H1 (cell line): Measurements from ENCODE around the gene SCGB1A1. TPM values are rescaled to one million over a fixed set of nuclear protein-coding genes. Genes with fewer than 3 reads are reported as not detected.

Experiments used
- CTBP2 ChIP-seq: IDR thresholded peaks from 2 replicates; pipeline ENCODE4 v1.7.0; 2011; ENCODE audit warnings: borderline replicate concordance, mild to moderate bottlenecking, moderate library complexity, mixed read lengths, low read length; ENCODE audit not compliant: insufficient read depth, insufficient read length
- GABPA ChIP-seq: IDR thresholded peaks from 2 replicates; pipeline ENCODE4 v1.6.1; 2011; ENCODE audit warnings: mild to moderate bottlenecking, low read length, moderate library complexity, borderline replicate concordance; ENCODE audit not compliant: insufficient read depth
- KDM4A ChIP-seq: IDR thresholded peaks from one replicate; pipeline ENCODE4 v1.7.1; 2012; ENCODE audit warnings: low read depth, mild to moderate bottlenecking, moderate library complexity, low read length, inconsistent platforms; ENCODE audit not compliant: severe bottlenecking
- POLR2AphosphoS5 ChIP-seq: IDR thresholded peaks from 2 replicates; pipeline ENCODE4 v1.6.1; 2011; ENCODE audit warnings: low read depth, low read length
- RAD21 ChIP-seq, 2 experiments: IDR thresholded peaks in 1 of 2; conservative IDR thresholded peaks in 1 of 2; 2 replicates each; pipeline ENCODE4 v1.6.1; 2011; ENCODE audit warnings: low read depth in 2 of 2, low read length in 2 of 2, improper control_type of control experiment in 1 of 2, inconsistent platforms in 1 of 2, mild to moderate bottlenecking in 1 of 2, moderate library complexity in 1 of 2
- TBP ChIP-seq: IDR thresholded peaks from 2 replicates; pipeline ENCODE4 v1.6.1; 2011; ENCODE audit warnings: low read depth, low read length, improper control_type of control experiment
- TEAD4 ChIP-seq: IDR thresholded peaks from 2 replicates; pipeline ENCODE4 v1.6.1; 2012; ENCODE audit warnings: low read depth, low read length, inconsistent platforms, mixed read lengths
- polyA plus RNA-seq, 7 experiments: library from polyadenylated mRNA; depleted of rRNA in 3 of 7; stranded (reverse) in 5 of 7; unstranded in 2 of 7; fragments of >200 nt in 5 of 7; fragments of 200-250 nt in 2 of 7; gene quantifications; 1 replicate in 5 of 7; 2 replicates in 1 of 7; 4 replicates in 1 of 7; pipeline versions ENCODE4 v1.2.1 to v1.2.3, GENCODE V29; 2011 to 2013; ENCODE audit warnings: missing spikeins in 2 of 7, mixed read lengths in 2 of 7
- total RNA-seq: library from RNA; stranded (reverse); fragmentation: NEBNext Ultra II Directional; extraction: Animal tissue kit (Norgen Biotek cat#: 25700); gene quantifications from 2 replicates; pipeline ENCODE4 v1.2.1, GENCODE V29; 2021

The SCGB1A1 gene
- total and polyA plus RNA-seq, 2 of the 8 experiments (the other 6 are each of a cell fraction or from before 2014, with no cell fraction given), result not detected

GRCh38 chr11:62439785-62440602 lies 21.2 kb downstream of the SCGB1A1 start (continued):
- TF ChIP-seq CTBP2 (no peak), TEAD4 (no peak), TBP (no peak), KDM4A (no peak), RAD21 (IDR thresholded peaks at IDR 0.05 in 1 of 2, conservative IDR thresholded peaks at IDR 0.05 in 1 of 2; ENCODE audit: low read depth in 2 of 2, low read length in 2 of 2) (no peak), POLR2AphosphoS5 (no peak), GABPA (no peak)
